HepG2 (cell line): ENCODE measurements around the gene MNAT1.

Experiments
- CBX1 ChIP-seq: IDR thresholded peaks from one replicate; pipeline ENCODE4 v1.6.1; 2016; ENCODE audit warnings: antibody characterized with exemption, low read depth
- CTCF ChIP-seq: sonication (generic); formaldehyde crosslinking; IDR thresholded peaks from 2 replicates; pipeline ENCODE4 v1.5.0; 2020; ENCODE audit warnings: mild to moderate bottlenecking, missing genetic modification reagents, moderate library complexity
- HNRNPLL ChIP-seq: fragments of 200-400 bp; formaldehyde crosslinking; IDR thresholded peaks from 2 replicates; pipeline ENCODE4 v1.6.1; 2017; ENCODE audit warnings: mild to moderate bottlenecking, low read depth, low read length; ENCODE audit not compliant: poor library complexity, severe bottlenecking
- IRF2 ChIP-seq: IDR thresholded peaks from 2 replicates; pipeline ENCODE4 v1.6.1; 2018; ENCODE audit warnings: missing genetic modification reagents, missing compliant biosample characterization
- KDM1A ChIP-seq: IDR thresholded peaks from 2 replicates; pipeline ENCODE4 v1.6.1; 2016; ENCODE audit warnings: missing compliant biosample characterization
- KLF13 ChIP-seq: sonication (generic); formaldehyde crosslinking; IDR thresholded peaks from 2 replicates; pipeline ENCODE4 v1.4.0; 2020; ENCODE audit warnings: mild to moderate bottlenecking, missing genetic modification reagents
- PCBP1 ChIP-seq: fragments of 200-400 bp; formaldehyde crosslinking; IDR thresholded peaks from 2 replicates; pipeline ENCODE4 v1.6.1; 2017; ENCODE audit warnings: mild to moderate bottlenecking, low read depth, low read length, borderline replicate concordance
- RBM22 ChIP-seq: fragments of 200-400 bp; formaldehyde crosslinking; optimal IDR thresholded peaks from 2 replicates; pipeline ENCODE3; 2017; ENCODE audit warnings: mild to moderate bottlenecking, low read length, moderate library complexity
- TAF1 ChIP-seq: sonication (generic); formaldehyde crosslinking; IDR thresholded peaks from 2 replicates; pipeline ENCODE4 v1.4.0; 2020; ENCODE audit warnings: missing genetic modification reagents
- TFDP1 ChIP-seq: IDR thresholded peaks from 2 replicates; pipeline ENCODE4 v1.6.1; 2016; ENCODE audit warnings: missing compliant biosample characterization, missing genetic modification reagents, borderline replicate concordance
- ZBTB8A ChIP-seq: sonication (generic); formaldehyde crosslinking; IDR thresholded peaks from 2 replicates; pipeline ENCODE4 v1.4.0; 2020; ENCODE audit warnings: mild to moderate bottlenecking, low read depth, missing genetic modification reagents, borderline replicate concordance
- ZNF232 ChIP-seq: sonication (generic); formaldehyde crosslinking; IDR thresholded peaks from 2 replicates; pipeline ENCODE4 v1.4.0; 2020; ENCODE audit warnings: missing genetic modification reagents, borderline replicate concordance
- ZNF468 ChIP-seq: sonication (generic); formaldehyde crosslinking; IDR thresholded peaks from 2 replicates; pipeline ENCODE4 v1.8.0; 2022; ENCODE audit warnings: mild to moderate bottlenecking, moderate library complexity, missing genetic modification reagents
- TF ChIP-seq, protein P1 (sequence below): sonication (generic); formaldehyde crosslinking; IDR thresholded peaks from 2 replicates; pipeline ENCODE4 v1.9.0; 2021; ENCODE audit warnings: missing genetic modification reagents, borderline replicate concordance

DNA sequence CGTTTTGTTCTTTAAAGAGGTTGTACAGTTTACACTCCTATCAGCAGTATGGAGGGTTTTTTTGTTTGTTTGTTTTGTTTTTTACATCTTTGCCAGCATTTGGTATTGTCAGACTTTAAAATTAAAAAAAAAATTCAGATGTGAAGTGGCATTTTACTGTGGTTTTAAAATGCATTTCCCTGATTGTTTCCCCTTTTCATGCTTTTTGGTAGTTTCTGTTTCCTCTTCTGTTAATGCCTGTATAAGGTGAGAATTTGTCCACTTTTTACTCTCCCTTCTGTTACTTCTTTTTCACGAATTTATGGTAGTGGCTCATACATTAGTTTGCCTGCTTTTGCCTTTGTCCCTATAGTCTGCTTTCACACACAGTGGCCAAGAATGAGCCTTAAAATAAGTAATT lies 36.6 kb downstream of the MNAT1 start:
- TF ChIP-seq ZBTB8A (CRISPR knock-in tag) (no peak), KLF13 (CRISPR knock-in tag) (no peak), RBM22 (no peak), CTCF (CRISPR knock-in tag) (no peak), HNRNPLL (no peak), TFDP1 (CRISPR knock-in tag) (no peak), IRF2 (CRISPR knock-in tag) (no peak), PCBP1 (no peak), KDM1A (no peak), ZNF232 (CRISPR knock-in tag) (no peak), TAF1 (CRISPR knock-in tag) (no peak), CBX1 (no peak), ZNF468 (CRISPR knock-in tag) (no peak)
- TF ChIP-seq, protein P1, sequence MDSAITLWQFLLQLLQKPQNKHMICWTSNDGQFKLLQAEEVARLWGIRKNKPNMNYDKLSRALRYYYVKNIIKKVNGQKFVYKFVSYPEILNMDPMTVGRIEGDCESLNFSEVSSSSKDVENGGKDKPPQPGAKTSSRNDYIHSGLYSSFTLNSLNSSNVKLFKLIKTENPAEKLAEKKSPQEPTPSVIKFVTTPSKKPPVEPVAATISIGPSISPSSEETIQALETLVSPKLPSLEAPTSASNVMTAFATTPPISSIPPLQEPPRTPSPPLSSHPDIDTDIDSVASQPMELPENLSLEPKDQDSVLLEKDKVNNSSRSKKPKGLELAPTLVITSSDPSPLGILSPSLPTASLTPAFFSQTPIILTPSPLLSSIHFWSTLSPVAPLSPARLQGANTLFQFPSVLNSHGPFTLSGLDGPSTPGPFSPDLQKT (CRISPR knock-in tag) = no peak
